PC-9 (cell line): ENCODE results near the gene GPRIN3. TPM values are rescaled to one million over a fixed set of nuclear protein-coding genes. Genes with fewer than 3 reads are reported as not detected.

Experiments used
- BruUV-seq: library from RNA; stranded (reverse); fragments of 400-500 nt; replicated peaks from 2 replicates; lab custom pipeline; 2021; lab: Mats Ljungman, UMichigan
- CTCF ChIA-PET: fragments of 300-600 bp; sonication (Branson Sonifier 250); formaldehyde crosslinking; loops from one replicate; lab custom pipeline; 2022; ENCODE audit warnings: antibody characterized with exemption; lab: Charles Lee
- POLR2A ChIA-PET: fragments of 300-600 bp; sonication (Branson Sonifier 250); formaldehyde crosslinking; loops from one replicate; lab custom pipeline; 2022; ENCODE audit warnings: antibody characterized with exemption; ENCODE audit not compliant: unreplicated experiment; lab: Charles Lee
- DNase-seq, 2 experiments: peaks; one replicate each; pipeline versions ENCODE4 v3.0.0 to v3.0.0-alpha.2; 2015 to 2022; ENCODE audit warnings: mixed read lengths in 1 of 2
- H2AFZ ChIP-seq: fragments of 200-600 bp; sonication (generic); 2 replicates; pipeline ENCODE4 v1.8.1; 2017; ENCODE audit warnings: antibody characterized with exemption
- H3F3A ChIP-seq: fragments of 200-600 bp; sonication (generic); 2 replicates; pipeline ENCODE4 v1.8.1; 2017; ENCODE audit warnings: antibody characterized with exemption, mild to moderate bottlenecking, low read depth; ENCODE audit not compliant: insufficient read depth
- H3K27ac ChIP-seq: fragments of 200-600 bp; sonication (generic); 2 replicates; pipeline ENCODE4 v1.6.1; 2016; ENCODE audit warnings: mixed run types
- H3K27me3 ChIP-seq: fragments of 200-600 bp; sonication (generic); 2 replicates; pipeline ENCODE4 v1.6.1; 2016; ENCODE audit warnings: low read depth, mixed run types; ENCODE audit not compliant: insufficient read depth
- H3K36me3 ChIP-seq: fragments of 200-600 bp; sonication (generic); 2 replicates; pipeline ENCODE4 v1.6.1; 2016; ENCODE audit warnings: low read depth, mixed run types
- H3K4me1 ChIP-seq: fragments of 200-600 bp; sonication (generic); replicated peaks from 2 replicates; pipeline ENCODE4 v1.6.1; 2016; ENCODE audit warnings: mixed run types; ENCODE audit not compliant: insufficient read depth
- H3K4me2 ChIP-seq: fragments of 200-600 bp; sonication (generic); 2 replicates; pipeline ENCODE4 v1.6.1; 2017; ENCODE audit warnings: mixed run types
- H3K4me3 ChIP-seq: fragments of 200-600 bp; sonication (generic); 2 replicates; pipeline ENCODE4 v1.6.1; 2016; ENCODE audit warnings: mixed run types
- H3K79me2 ChIP-seq: fragments of 200-600 bp; sonication (generic); 2 replicates; pipeline ENCODE4 v1.6.1; 2017; ENCODE audit warnings: low read depth, mixed run types
- H3K9me2 ChIP-seq: fragments of 200-600 bp; sonication (generic); 2 replicates; pipeline ENCODE4 v1.8.1; 2017; ENCODE audit warnings: mild to moderate bottlenecking; ENCODE audit not compliant: insufficient read depth
- H3K9me3 ChIP-seq: fragments of 200-600 bp; sonication (generic); 2 replicates; pipeline ENCODE4 v1.8.1; 2016; ENCODE audit warnings: low read depth; ENCODE audit not compliant: insufficient read depth
- H4K20me1 ChIP-seq: fragments of 200-600 bp; sonication (generic); 2 replicates; pipeline ENCODE4 v1.8.1; 2017; ENCODE audit not compliant: insufficient read depth
- CTCF ChIP-seq: fragments of 200-600 bp; sonication (generic); conservative IDR thresholded peaks from 2 replicates; pipeline ENCODE4 v1.6.1; 2017; ENCODE audit warnings: mixed run types, antibody characterized with exemption, mild to moderate bottlenecking, moderate library complexity
- EZH2 ChIP-seq: fragments of 200-600 bp; sonication (generic); IDR thresholded peaks from 2 replicates; pipeline ENCODE4 v1.8.0; 2017; ENCODE audit warnings: antibody characterized with exemption, low read depth
- intact Hi-C: fragments of 100-400 bp; cut with micrococcal nuclease; formaldehyde crosslinking; loops from one replicate; pipeline ENCODE4 v1.10.0; 2022; ENCODE audit not compliant: unreplicated experiment
- total RNA-seq: library from RNA; stranded (reverse); gene quantifications from 2 replicates; pipeline ENCODE4 v1.2.3, GENCODE V29; 2021

The GPRIN3 gene
- total RNA-seq, 1 experiment from 2014 or later: 0.02 TPM

GRCh38 chr4:89243733-89244252 is 63.8 kb downstream of the GPRIN3 start:
- Histone ChIP-seq H3K27ac (no peak overlapping the region), H3K4me1 (no peaks in the 10 kb centered on the region), H3K4me2 (no peak overlapping the region), H3K4me3 (no peak overlapping the region), H3K27me3 (no peaks in the 10 kb centered on the region), H3F3A (no peaks in the 10 kb centered on the region), H4K20me1 (no peaks in the 10 kb centered on the region), H3K79me2 (no peaks in the 10 kb centered on the region), H3K36me3 (no peaks in the 10 kb centered on the region), H2AFZ (no peak overlapping the region), H3K9me2 (no peaks in the 10 kb centered on the region), H3K9me3 (no peaks in the 10 kb centered on the region)
- TF ChIP-seq EZH2 (no peak), CTCF (no peak)
- intact Hi-C loops: no loop called here
- ChIA-PET CTCF (no interaction called here), POLR2A (no interaction called here)
- BruUV-seq: no TSS peak
- no peak for DNase-seq

GRCh38 chr4:89242864-89243732 is 64.5 kb downstream of the GPRIN3 start:
- H4K20me1 ChIP-seq: no peaks in the 10 kb centered on the region
- H3K4me3 ChIP-seq: no peak overlapping the region
- no peaks in the 10 kb centered on the region for H3K36me3 ChIP-seq
- intact Hi-C loops: no loop called here
- no peak overlapping the region for H2AFZ ChIP-seq
- DNase-seq: no peak
- H3K9me2 ChIP-seq: no peaks in the 10 kb centered on the region
- H3F3A ChIP-seq: no peaks in the 10 kb centered on the region
- no peaks in the 10 kb centered on the region for H3K4me1 ChIP-seq
- TF ChIP-seq EZH2: no peak
- TF ChIP-seq CTCF: no peak
- H3K79me2 ChIP-seq: no peaks in the 10 kb centered on the region
- BruUV-seq: no TSS peak
- ChIA-PET POLR2A (no interaction called here), CTCF (no interaction called here)
- H3K27me3 ChIP-seq: no peaks in the 10 kb centered on the region
- no peaks in the 10 kb centered on the region for H3K9me3 ChIP-seq
- no peak overlapping the region for H3K27ac ChIP-seq
- no peak overlapping the region for H3K4me2 ChIP-seq

- no peaks in the 10 kb centered on the region for H4K20me1 ChIP-seq
- H2AFZ ChIP-seq: no peak overlapping the region
- H3K4me1 ChIP-seq: no peaks in the 10 kb centered on the region
- H3K79me2 ChIP-seq: no peaks in the 10 kb centered on the region
- no peak overlapping the region for H3K4me3 ChIP-seq
- no peaks in the 10 kb centered on the region for H3K27me3 ChIP-seq
- DNase-seq: no peak
- no peak for TF ChIP-seq CTCF
- no peak for TF ChIP-seq EZH2
- no peaks in the 10 kb centered on the region for H3K9me3 ChIP-seq
- H3F3A ChIP-seq: no peaks in the 10 kb centered on the region
- CTCF ChIA-PET: no interaction called here
- H3K27ac ChIP-seq: no peak overlapping the region
- H3K36me3 ChIP-seq: no peaks in the 10 kb centered on the region
- H3K4me2 ChIP-seq: no peak overlapping the region
- POLR2A ChIA-PET: no interaction called here
- H3K9me2 ChIP-seq: no peaks in the 10 kb centered on the region
- intact Hi-C loops: no loop called here
- BruUV-seq: no TSS peak
Observed at GRCh38 chr4:89242216-89242615, 65.4 kb downstream of the GPRIN3 start.
